Bronchial epithelial cell (primary cell): ENCODE measurements around the gene CCL4. TPM values are rescaled to one million over a fixed set of nuclear protein-coding genes. Genes with fewer than 3 reads are reported as not detected.
"Not testable (repeated sequence)": the region's sequence is repeated elsewhere in the genome, so short reads cannot be mapped to it uniquely, and the experiment has no call there.

Experiments
- DNase-seq: peaks from one replicate; pipeline ENCODE4 v3.0.0-alpha.2; 2010; ENCODE audit warnings: low read depth
- FAIRE-seq: peaks from 2 replicates; lab custom pipeline; 2011; peaks lifted over from hg19 to GRCh38; lab: Jason Lieb, UNC
- H3K27me3 ChIP-seq: 2 replicates; pipeline ENCODE4 v1.5.1; 2011; ENCODE audit warnings: low read length; ENCODE audit not compliant: control insufficient read depth, insufficient read depth
- H3K36me3 ChIP-seq: 2 replicates; pipeline ENCODE4 v1.5.1; 2011; ENCODE audit warnings: low read length; ENCODE audit not compliant: control insufficient read depth, insufficient read depth
- H3K4me3 ChIP-seq: 2 replicates; pipeline ENCODE4 v1.5.1; 2011; ENCODE audit warnings: mild to moderate bottlenecking, low read depth, low read length, control low read depth
- total RNA-seq: library from RNA; depleted of rRNA; stranded (reverse); fragments of >200 nt; gene quantifications from 2 replicates; pipeline ENCODE4 v1.2.1, GENCODE V29; 2014
- TF ChIP-seq, protein P1 (sequence below): IDR thresholded peaks from 2 replicates; pipeline ENCODE4 v1.5.1; 2011; ENCODE audit warnings: mild to moderate bottlenecking, moderate library complexity, low read length, control low read depth, inconsistent platforms; ENCODE audit not compliant: insufficient read depth, severe bottlenecking

CCL4 gene
- total RNA-seq, 1 donor from 2014 or later: not detected

DNA sequence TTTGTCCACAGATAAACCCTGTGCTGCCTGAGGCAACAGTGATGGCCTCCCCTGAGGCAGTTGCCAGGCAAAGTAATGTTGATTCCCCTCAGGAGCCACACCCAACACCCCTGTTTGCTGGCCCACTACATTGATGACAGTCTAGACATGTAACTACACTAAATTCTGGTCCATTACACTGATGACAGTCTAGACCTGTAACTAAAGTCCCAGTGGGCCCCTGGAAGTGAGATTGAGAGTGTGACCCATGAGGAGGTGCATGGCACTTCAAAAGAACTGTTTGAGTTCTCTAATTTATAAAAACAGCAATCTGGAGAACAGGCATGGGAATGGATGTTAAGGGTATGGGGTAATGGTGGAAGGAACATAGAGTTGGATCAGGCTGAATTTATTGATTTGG lies 8.9 kb downstream of the CCL4 start:
- H3K4me3 ChIP-seq: no peak overlapping the region
- TF ChIP-seq, protein P1, sequence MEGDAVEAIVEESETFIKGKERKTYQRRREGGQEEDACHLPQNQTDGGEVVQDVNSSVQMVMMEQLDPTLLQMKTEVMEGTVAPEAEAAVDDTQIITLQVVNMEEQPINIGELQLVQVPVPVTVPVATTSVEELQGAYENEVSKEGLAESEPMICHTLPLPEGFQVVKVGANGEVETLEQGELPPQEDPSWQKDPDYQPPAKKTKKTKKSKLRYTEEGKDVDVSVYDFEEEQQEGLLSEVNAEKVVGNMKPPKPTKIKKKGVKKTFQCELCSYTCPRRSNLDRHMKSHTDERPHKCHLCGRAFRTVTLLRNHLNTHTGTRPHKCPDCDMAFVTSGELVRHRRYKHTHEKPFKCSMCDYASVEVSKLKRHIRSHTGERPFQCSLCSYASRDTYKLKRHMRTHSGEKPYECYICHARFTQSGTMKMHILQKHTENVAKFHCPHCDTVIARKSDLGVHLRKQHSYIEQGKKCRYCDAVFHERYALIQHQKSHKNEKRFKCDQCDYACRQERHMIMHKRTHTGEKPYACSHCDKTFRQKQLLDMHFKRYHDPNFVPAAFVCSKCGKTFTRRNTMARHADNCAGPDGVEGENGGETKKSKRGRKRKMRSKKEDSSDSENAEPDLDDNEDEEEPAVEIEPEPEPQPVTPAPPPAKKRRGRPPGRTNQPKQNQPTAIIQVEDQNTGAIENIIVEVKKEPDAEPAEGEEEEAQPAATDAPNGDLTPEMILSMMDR: no peak
- DNase-seq (no peak), FAIRE-seq (no peak)
- H3K27me3 ChIP-seq: no peaks in the 10 kb centered on the region
- no peaks in the 10 kb centered on the region for H3K36me3 ChIP-seq

DNA sequence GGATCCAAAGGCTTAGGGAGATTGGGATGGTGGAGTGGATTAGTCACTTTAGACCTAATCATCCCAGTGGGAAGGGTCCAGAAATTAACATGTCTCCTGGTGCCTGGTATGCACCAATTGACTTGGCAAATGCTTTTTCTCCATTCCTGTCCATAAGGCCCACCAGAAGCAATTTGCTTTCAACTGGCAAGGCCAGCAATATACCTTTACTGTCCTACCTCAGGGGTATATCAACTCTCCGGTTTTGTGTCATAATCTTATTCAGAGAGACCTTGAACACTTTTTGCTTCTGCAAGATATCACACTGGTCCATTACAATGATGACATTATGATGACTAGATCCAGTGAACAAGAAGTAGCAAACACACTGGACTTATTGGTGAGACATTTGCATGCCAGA lies 9.5 kb downstream of the CCL4 start:
- FAIRE-seq, H3K27me3 ChIP-seq, DNase-seq, H3K36me3 ChIP-seq, H3K4me3 ChIP-seq: not testable (repeated sequence)

DNA sequence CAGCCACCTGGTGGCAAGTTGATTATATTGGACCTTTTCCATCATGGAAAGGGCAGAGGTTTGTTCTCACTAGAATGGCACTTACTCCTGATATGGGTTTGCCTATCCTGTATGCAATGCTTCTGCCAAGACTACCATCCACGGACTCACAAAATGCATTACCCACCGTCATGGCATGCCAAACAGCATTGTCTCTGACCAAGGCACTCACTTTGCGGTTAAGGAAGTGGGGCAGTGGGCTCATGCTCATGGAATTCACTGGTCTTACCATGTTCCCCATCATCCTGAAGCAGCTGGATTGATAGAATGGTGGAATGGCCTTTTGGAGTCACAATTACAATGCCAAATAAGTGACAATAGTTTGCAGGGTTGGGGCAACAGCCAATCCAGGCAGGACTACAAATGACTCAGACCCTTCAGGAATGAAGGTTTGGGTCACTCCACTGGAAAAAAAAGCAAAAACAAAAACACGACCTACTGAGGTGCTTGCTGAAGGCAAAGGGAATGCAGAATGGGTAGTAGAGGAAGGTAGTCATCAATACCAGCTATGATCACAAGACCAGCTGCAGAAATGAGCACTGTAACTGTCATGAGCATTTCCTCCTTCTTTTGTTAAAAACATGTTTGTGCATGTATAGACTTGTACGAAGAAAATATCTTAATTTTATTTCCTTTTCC lies 11.5 kb downstream of the CCL4 start:
- H3K36me3 ChIP-seq, FAIRE-seq, H3K4me3 ChIP-seq, H3K27me3 ChIP-seq: not testable (repeated sequence)
- DNase-seq: peak; percentile 57

DNA sequence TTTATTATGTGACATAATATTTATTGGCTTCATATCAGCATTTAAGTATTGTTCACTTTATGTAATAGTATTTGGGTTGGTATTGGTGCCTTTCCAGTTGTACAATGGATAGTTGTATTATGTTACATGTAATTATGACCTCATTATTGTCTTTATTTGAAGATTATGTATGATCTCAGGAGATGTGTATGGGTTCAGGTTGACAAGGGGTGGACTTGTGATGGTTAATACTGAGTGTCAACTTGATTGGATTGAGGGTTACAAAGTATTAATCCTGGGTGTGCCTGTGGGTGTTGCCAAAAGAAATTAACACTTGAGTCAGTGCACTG lies 12.0 kb downstream of the CCL4 start:
- not testable (repeated sequence) for H3K4me3 ChIP-seq, H3K36me3 ChIP-seq, DNase-seq, FAIRE-seq, H3K27me3 ChIP-seq

DNA sequence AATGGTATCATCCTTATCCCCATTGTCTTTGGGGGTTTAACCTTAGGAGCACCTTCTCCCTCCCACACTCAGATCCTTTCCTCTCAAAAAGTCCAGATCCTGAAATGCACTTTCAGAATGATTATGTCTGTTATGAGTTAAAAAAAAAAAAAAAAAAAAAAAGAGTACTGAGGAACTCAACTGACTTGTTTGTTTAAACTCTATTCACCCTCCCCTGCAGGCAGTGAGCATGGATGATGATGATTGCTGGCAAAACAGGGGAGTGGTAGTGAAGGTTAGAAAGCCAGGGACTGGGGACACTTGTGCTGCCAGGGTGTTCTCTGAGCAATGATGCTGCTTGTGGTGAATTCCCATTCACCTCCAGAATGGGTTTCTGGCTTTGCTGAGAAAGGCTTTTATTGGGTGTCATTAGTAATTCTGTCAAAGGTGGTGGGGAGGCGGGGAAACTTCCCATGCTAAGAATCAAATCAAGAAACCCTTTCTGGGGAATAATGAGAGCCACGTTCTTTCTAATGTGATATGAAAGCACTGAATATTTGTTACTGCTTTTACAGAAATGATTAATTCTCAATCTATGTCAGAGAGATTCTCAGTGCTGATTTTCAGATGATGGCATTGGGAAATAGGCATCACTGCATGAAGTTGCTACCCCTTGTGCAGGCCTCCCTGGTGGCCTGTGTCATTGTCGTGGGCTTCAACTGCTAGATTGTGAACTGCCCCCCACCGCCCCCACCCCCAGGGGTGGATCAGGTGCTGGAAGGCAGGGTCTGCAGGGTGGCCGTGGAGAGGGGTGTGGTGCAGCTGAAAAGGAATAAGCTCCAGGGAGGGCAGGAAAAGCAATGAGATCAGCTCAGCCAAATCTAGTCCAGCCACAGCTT lies 14.1 kb downstream of the CCL4 start:
- no peaks in the 10 kb centered on the region for H3K27me3 ChIP-seq
- no peaks in the 10 kb centered on the region for H3K36me3 ChIP-seq
- no peak for FAIRE-seq
- TF ChIP-seq, protein P1: no peak
- no peak overlapping the region for H3K4me3 ChIP-seq
- DNase-seq: no peak

DNA sequence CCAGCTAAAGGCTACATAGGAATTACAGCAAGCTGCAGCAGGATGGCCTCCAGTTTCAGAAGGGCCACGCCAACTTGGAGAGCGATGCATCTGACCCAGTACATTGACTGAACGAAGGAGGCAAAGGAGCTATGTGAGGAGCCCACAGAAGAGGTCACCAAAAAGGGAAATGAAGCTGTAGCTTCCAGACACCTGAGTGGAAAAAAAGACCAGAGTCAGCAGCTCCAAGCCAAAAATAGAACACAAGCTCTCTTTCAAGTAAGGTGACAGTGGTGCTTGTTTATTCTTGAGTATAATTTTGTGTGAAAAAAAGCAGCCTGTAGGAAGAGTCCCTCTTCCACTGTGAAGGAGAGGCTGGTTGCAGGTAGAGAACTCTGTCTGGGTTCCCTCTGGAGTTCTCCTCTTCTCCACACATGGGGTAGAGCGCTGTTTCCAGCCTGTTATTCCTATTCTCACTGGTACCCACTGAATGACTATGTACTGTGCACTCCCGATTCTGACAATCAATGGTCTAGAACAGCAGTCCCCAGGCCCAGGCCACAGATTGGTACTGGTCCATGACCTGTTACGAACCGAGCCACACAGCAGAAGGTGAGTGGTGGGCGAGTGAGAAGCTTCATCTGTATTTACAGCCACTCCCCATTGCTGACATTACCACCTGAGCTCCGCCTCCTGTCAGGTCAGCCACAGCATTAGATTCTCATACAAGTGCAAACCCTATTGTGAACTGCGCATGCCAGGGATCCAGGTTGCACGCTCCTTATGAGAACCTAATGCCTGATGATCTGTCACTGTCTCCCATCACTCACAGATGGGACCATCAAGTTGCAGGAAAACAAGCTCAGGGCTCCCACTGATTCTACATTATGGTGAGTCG lies 15.1 kb downstream of the CCL4 start:
- FAIRE-seq: no peak
- H3K36me3 ChIP-seq: no peaks in the 10 kb centered on the region
- TF ChIP-seq, protein P1: no peak
- no peak for DNase-seq
- H3K27me3 ChIP-seq: no peaks in the 10 kb centered on the region
- no peak overlapping the region for H3K4me3 ChIP-seq

DNA sequence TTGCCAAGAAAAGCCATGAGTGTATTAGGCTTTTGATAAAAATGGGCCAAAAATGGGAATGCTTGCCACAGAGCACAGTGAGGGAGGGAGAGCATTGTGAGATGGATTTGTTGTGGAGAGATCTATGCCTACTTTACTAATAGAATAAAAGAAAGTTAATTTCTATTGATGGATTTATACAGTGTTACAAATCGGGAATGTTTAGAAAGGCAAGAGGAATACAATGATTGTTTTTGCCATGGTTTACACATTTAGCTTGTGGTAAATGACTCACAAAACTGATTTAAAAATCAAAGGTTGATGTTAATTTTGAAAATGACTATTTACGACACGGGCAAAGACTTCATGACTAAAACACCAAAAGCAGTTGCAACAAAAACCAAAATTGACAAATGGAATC lies 16.6 kb downstream of the CCL4 start:
- no peak overlapping the region for H3K4me3 ChIP-seq
- FAIRE-seq (no peak), DNase-seq (no peak)
- TF ChIP-seq, protein P1: no peak
- no peaks in the 10 kb centered on the region for H3K36me3 ChIP-seq
- no peaks in the 10 kb centered on the region for H3K27me3 ChIP-seq

DNA sequence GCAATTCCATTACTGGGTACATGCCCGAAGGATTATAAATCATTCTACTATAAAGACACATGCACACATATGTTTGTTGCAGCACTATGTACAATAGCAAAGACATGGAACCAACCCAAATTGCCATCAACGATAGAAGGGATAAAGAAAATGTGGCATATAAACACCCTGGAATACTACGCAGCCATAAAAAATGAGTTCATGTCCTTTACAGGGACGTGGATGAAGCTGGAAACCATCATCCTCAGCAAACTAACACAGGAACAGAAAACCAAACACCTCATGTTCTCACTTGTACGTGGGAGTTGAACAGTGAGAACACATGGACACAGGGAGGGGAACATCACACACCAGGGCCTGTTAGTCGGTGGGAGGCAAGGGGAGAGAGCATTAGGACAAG lies 17.5 kb downstream of the CCL4 start:
- not testable (repeated sequence) for FAIRE-seq, H3K4me3 ChIP-seq, H3K36me3 ChIP-seq, H3K27me3 ChIP-seq, DNase-seq
